OCI-M2 (cell line): ENCODE results near the gene HLA-DRB1.
A peak's percentile ranks its signal among the peaks of the same experiment; 100 is the strongest.
"Not testable (repeated sequence)": the region's sequence is repeated elsewhere in the genome, so short reads cannot be mapped to it uniquely, and the experiment has no call there.

Experiments
- DNase-seq: peaks from one replicate; lab custom pipeline; 2025; ENCODE audit not compliant: unreplicated experiment; lab: John Stamatoyannopoulos, UW

The HLA-DRB1 gene

DNA sequence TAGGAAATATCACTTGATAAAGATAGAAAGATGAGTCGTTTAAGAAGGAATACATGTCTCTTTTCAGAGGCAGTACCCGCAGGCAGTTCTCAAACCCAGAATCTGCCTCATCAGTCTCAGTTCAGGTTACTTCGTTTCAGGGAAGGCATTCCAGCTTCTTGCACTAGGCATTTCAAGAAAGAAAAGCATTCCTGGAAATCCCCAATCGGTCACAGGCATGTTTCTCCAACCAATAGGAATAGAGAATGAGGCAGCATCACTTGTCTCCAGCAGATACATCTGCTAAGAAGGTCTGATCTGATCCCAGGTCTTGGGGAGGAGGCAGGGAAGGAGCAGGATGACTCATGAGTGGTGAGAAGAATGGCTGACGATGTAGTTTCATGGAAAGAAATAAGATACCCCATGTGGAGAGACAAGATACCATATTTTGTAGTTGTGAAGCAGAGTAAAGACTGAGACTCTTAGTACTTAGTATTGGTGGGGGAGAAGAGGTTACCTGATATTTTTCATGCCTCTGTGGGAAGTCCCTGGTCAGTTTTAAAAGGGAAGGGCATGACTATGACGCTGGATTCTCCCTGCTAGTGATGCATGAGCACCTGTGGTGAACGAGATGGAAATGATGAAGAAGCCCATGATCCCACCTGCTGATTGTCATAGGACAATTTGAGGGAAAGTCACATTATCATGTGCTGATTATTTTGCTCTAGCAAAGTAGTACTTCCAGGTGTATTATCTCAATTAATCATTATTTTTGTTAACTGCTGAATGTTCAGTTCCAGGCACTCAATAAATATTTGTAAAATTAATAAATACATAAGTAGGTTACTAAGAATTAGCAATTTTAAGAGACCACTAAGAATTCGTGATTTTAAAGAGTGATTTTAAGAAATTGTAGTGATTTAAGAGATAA is 20.3 kb upstream of the HLA-DRB1 start:
- DNase-seq, result peak; percentile 9

- no peak for DNase-seq
These were observed 19.7 kb upstream of the HLA-DRB1 start for GRCh38 chr6:32609391-32609730.

- no peak for DNase-seq
These were observed 18.7 kb upstream of the HLA-DRB1 start for GRCh38 chr6:32608362-32608761.

DNA sequence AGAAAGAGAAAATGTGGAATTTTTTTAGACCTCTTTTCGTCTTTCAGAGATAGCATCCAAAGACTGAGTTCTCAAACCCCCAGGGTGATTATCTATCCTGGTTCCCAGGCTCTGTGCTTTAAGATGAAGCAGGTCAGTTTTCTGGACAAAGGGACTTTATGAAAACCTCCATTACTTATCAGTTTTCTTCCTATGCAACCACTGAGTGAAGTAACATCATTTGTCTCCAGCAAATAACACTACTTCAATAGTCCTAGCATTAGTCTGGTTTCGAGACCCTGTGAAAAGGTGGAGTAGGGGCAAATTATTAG is 18.3 kb upstream of the HLA-DRB1 start:
- DNase-seq, result no peak

- DNase-seq, result no peak
These were observed 17.8 kb upstream of the HLA-DRB1 start for GRCh38 chr6:32607263-32607987.

- DNase-seq, result no peak
These were observed 14.8 kb upstream of the HLA-DRB1 start for GRCh38 chr6:32604434-32604877.

DNA sequence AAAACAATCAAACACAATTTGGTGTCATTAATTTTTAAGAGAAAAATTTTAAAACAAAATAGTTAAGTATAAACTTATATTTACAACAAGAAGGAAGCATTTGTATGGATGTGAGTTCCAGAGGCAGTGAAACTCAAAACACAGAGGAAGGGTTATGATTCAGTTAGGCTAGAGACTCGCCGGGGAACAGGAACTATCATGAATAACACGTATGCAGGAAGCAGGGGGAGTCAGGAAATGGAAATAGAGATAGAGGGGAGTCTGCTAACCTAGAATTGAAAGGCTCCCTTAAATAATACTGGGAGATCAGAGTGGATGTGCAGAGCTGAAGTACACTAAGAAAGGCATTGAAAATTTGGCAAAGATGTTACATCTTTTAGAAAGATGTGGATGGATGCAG is 14.2 kb upstream of the HLA-DRB1 start:
- DNase-seq, result no peak

- DNase-seq, result no peak
These were observed 13.6 kb upstream of the HLA-DRB1 start for GRCh38 chr6:32603222-32603621.

GRCh38 chr6:32602383-32602782 is 12.7 kb upstream of the HLA-DRB1 start:
- no peak for DNase-seq

- DNase-seq, result no peak
These were observed 7.4 kb upstream of the HLA-DRB1 start for GRCh38 chr6:32597024-32597423.

GRCh38 chr6:32590713-32591112 is 1.1 kb upstream of the HLA-DRB1 start:
- not testable (repeated sequence) for DNase-seq

DNA sequence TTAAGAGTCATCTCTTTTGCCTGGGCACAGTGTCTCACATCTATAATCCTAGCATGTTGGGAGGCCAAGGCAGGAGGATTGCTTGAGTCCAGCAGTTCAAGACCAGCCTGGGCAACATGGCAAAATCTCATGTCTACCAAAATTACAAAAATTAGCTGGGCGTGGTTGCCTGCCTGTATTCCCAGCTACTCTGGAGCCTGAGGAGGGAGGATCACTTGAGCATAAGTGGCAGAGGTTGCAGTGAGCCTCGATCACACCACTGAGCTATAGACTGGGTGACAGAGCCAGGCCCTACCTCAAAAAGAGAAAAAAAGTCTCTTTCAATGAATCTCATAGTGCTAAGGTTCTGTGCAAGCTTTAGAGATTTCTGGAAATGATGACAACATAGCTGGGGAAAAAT is 1.5 kb downstream of the HLA-DRB1 start:
- DNase-seq, result no peak

- DNase-seq, result no peak
These were observed 6.1 kb downstream of the HLA-DRB1 start for GRCh38 chr6:32583527-32583898.

GRCh38 chr6:32581315-32582095 is 8.1 kb downstream of the HLA-DRB1 start:
- DNase-seq, result no peak

DNA sequence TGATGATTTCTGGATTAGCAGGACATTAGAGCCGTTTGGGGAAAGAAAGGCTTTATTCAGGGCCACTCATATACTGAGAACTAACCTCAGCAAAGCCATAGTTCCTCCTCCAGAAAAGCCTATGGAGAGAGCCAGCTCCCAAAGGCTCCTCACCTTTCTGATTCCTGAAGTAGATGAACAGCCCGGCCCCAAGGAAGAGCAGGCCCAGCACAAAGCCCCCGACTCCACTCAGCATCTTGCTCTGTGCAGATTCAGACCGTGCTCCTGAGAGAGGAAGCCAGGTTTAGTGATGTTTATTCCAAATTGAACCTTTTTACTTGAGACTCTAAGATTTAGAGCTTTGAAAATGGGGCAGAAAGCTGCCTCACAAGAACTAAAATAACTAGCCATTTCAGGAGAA is 9.1 kb downstream of the HLA-DRB1 start:
- DNase-seq, result no peak

GRCh38 chr6:32578962-32579361 is 10.7 kb downstream of the HLA-DRB1 start:
- no peak for DNase-seq

DNA sequence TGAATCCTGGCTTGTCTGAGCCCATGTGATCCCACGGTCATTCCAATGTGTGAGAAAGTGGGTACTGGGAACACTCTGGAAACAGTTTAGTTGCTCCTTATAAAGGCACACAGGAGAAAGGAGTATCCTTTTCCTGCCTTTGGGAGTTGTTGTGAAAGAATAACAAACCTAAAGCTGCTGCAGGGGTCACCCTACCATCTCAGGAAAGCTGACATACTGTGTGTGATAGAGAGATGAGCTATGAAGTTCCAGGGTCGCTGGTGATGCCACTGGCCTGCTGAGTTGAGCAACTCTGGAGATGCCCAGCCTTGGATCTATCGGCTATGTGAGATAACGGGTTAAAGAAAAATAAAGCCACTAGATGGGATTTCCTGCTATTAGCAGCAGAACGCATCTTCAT is 12.2 kb downstream of the HLA-DRB1 start:
- not testable (repeated sequence) for DNase-seq

GRCh38 chr6:32576250-32576649 is 13.4 kb downstream of the HLA-DRB1 start:
- no peak for DNase-seq

DNA sequence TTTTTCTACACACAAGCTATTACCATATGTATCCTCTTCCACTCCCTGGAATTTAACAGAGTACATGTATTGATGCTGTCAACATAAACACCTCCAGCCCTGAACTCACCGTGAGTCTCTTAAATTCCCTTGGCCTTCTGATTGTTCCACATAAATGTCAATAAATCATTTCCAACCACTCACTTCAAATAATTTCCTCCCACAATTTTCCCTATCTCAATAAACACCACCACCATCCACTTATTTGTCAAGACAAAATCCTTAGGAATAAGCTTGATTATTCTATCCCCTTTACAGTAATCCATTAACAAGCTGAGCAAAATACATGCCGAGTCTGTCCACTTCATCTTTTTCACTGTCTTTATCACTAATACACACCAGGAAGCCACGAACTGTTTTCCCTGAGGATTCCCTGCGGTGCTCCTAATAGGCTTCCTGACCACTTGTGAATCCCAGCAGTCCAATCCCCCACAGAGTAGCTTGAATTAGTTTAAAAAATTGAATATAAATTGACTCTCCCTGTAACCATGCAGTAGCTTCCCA is 19.2 kb downstream of the HLA-DRB1 start:
- DNase-seq, result no peak

DNA sequence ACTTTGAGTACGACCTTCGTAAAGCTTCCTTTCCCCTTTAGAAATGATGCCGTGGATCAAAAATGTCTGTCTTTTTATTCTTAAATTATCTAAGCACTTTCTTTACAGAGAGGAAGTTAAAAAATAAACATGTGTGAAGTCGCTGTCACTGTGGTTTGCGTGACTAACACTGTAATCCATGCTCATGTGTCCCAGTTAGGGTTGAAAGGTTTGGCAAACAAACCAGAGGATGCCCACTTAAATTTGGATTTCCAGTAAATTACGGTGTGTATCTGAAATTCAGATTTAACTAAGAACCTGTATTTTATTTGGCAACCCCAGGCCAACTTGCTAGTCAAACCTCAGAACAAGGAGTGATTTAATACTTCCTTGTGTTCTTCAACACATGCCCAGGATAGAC is 21.1 kb downstream of the HLA-DRB1 start:
- no peak for DNase-seq

GRCh38 chr6:32566957-32567356 is 22.7 kb downstream of the HLA-DRB1 start:
- DNase-seq, result no peak
